Activated CD8-positive, alpha-beta memory T cell treated with anti-CD3 and anti-CD28 coated beads, Interleukin-2, amount 50 U/mL, for 1 hour (primary cell): Measurements from ENCODE around the gene SLC25A30.
"Not testable (repeated sequence)": the region's sequence is repeated elsewhere in the genome, so short reads cannot be mapped to it uniquely, and the experiment has no call there.

Experiments used
- DNase-seq: peaks from one replicate; pipeline ENCODE4 v3.0.0-alpha.2; 2020; ENCODE audit errors: extremely low read depth

The SLC25A30 gene

GRCh38 chr13:45391926-45392325, 26.2 kb downstream of the SLC25A30 start:
- DNase-seq, result no peak

GRCh38 chr13:45391128-45391527, 27.0 kb downstream of the SLC25A30 start:
- DNase-seq, result not testable (repeated sequence)

DNA sequence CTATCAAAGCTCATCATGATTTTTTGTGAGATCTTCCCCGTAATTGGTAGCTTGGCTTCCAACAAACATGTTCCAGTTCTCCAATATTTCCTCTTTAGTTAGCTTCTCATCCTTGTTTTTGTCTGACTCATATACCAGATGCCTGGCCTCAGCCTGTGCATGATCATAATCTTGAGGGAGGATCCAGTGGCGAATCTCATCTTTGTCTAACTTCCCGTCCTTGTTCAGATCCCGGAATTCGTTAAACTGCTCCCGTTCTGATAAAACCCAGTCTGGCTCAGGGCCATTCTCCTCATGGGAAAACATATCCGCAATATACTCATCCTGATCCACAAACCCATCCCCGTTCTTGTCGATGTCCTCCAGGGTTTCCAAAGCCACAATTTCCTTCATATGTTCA, 27.8 kb downstream of the SLC25A30 start:
- DNase-seq, result not testable (repeated sequence)

DNA sequence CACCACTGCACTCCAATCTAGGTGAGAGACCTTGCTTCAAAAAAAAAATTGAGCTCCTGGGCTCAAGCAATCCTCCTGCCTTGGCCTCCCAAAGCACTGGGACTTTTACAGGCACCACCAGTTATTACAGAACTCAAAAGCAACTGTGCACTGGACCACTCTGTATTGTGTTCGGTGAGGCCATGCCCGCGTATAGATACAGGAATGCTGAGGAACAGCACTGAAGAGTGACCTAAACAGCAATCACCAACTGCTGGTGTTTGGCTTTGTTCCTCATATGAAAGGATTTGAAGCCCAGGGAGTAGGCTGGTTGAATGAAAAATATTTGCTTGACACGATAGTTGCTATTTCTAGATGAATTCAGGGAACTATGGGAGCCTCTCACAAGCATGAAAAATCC, 29.5 kb downstream of the SLC25A30 start:
- DNase-seq, result no peak

DNA sequence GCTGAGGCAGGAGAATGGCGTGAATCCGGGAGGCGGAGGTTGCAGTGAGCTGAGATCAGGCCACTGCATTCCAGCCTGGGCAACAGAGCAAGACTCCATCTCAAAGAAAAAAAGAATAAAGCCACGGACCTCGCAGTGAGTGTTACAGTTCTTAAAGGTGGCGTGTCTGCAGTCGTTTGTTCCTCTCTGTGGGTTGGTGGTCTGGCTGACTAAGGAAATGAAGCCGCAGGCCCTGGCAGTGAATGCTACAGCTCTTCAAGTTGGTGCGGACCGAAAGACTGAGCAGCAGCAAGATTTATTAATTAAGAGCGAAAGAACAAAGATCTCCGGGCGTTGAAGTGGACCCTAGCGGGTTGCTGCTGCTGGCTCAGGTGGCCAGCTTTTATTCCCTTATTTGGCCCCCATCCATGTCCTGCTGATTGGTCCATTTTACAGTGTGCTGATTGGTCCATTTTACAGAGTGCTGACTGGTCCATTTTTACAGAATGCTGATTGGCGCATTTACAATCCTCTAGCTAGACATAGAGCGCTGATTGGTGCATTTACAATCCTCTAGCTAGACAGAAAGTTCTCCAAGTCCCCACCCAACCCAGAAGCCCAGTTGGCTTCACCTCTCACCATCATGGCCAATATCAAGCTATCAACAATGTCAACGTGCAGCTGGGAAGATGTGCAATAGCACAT, 31.1 kb downstream of the SLC25A30 start:
- DNase-seq, result not testable (repeated sequence)

DNA sequence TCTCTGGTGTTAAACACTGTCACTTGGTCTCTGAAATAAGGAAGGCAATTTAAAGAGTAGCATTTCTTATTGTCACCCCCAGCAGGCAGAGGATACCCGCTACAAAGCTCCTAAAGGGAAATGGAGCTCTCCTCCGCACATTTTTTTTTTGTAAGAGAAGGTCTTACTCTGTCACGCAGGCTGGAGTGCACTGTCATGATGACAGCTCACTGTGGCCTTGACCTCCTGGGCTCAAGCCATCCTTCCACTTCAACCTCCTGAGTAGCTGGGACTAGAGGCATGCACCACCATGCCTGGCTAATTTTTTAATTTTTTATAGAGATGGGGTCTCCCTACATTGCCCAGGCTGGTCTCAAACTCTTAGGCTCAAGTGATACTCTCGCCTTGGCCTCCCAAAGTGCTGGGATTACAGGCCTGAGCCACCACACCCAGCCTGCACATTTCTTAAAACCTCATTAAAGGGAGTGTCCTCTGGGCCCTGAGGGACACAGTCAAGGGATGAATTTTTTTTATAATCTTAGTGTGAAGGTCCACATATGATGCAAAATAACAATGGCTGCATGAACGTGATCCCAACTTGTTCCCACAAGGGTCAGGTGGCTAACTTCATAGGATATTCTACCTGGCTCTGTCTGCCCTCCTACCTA, 32.1 kb downstream of the SLC25A30 start:
- no peak for DNase-seq

GRCh38 chr13:45385320-45385719, 32.9 kb downstream of the SLC25A30 start:
- no peak for DNase-seq

DNA sequence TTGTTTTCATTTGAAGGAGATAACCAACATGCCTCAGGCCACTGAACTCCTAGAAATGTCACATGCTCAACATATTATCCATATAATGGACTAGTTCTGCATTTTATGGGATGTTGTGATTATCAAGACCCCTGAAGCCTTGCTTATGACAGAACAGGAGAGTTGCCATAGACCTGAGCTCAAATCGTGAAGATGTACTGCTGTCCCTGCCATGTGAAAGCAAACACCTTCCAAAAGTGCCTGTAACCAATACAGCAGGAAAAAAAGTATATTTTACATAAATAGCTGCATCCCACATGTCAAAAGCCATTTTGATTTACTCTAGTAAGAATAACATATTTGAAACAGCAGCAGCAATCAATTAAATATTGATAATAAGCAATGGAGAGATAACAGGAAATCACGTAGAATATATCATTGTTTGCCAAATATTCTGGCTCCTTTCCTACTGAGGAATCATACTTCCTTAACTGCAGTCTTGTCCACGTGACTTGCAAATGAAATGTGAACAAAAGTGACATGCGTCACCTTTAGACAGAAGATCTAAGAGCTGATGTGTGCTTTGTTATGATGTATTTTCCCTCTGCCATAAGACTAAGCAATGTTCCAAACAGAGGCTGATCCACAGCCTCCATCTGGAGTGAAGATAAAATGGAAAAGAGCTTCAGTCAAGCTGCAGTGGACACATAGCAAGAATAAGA, 33.5 kb downstream of the SLC25A30 start:
- no peak for DNase-seq

GRCh38 chr13:45382739-45383138, 35.4 kb downstream of the SLC25A30 start:
- not testable (repeated sequence) for DNase-seq

- DNase-seq, result no peak
These were observed 37.0 kb downstream of the SLC25A30 start for GRCh38 chr13:45381196-45381595.

GRCh38 chr13:45380708-45381107, 37.5 kb downstream of the SLC25A30 start:
- DNase-seq, result not testable (repeated sequence)

- DNase-seq, result not testable (repeated sequence)
These were observed 38.7 kb downstream of the SLC25A30 start for GRCh38 chr13:45379516-45379915.

GRCh38 chr13:45378786-45379185, 39.4 kb downstream of the SLC25A30 start:
- not testable (repeated sequence) for DNase-seq

DNA sequence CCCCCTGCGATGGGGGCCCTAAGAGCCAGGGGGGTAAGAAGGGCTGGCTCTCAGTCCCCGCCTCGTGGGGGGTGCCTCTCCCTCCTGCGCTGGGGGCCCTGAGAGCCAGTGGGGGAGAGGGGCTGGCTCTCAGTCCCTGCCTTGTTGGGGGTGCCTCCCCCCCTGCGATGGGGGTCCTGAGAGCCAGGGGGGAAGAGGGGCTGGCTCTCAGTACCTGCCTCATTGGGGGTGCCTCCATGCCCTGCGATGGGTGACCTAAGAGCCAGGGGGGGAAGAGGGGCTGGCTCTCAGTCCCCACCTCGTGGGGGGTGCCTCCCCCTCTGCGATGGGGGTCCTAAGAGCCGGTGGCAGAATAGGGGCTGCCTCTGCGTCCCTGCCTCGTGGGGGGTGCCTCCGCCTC, 40.9 kb downstream of the SLC25A30 start:
- not testable (repeated sequence) for DNase-seq

DNA sequence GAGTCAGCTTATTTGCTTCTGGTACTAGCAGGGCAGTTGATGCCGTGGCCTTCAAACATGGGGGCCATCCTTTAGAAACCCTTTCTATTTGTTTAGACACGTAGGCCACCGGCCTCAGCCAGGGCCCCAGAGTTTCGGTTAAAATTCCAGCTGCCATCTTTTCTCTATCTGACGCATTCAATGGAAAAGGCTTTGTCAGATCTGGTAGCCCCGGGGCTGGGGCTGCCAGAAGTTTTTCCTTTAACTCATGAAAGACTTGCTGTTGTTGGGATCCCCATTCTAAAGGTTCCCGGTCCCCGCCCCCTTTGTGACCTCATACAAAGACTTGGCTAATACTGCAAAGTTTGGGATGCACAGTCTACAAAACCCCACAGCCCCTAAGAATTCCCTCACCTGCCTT, 41.5 kb downstream of the SLC25A30 start:
- not testable (repeated sequence) for DNase-seq

DNA sequence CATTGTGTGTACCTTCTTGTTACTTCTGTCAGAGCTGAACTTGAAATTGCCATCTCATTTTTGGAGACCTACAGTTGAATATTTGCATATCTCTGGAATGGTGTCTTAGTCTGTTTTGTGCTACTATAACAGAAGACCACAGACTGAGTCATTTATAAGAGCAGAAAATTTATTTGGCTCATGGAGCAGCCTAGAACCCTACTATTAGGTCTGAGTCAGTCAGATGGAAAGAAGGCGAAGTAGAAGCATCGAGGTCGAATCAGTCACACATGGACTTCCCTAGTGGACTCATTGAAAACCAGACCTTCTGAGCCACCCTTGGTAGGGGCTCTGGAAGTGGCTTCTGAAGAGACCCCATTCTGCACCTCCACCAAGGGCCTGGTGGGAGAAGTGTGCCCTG, 43.3 kb downstream of the SLC25A30 start:
- DNase-seq, result no peak

DNA sequence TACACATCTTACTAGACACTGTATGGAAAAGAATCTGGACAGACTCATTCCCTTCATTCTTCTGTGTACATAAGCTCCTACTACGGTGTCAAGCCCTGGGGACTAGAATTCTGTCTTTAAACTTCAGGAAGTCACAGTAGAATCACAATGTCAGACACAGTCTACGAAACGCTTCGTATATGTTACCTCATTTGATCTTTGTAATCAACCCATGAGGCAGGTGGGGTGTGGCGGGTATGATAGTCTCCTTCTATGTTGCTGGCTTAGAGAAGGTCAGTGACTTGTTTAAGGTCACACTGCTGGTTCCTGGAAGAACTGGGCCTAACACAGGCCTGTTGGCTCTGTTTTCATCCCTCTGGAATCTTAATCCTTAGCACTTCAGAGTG, 45.0 kb downstream of the SLC25A30 start:
- no peak for DNase-seq

GRCh38 chr13:45372189-45373161, 45.7 kb downstream of the SLC25A30 start:
- DNase-seq, result no peak

GRCh38 chr13:45370922-45371406, 47.2 kb downstream of the SLC25A30 start:
- DNase-seq, result no peak

GRCh38 chr13:45369116-45369515, 49.1 kb downstream of the SLC25A30 start:
- DNase-seq, result no peak

DNA sequence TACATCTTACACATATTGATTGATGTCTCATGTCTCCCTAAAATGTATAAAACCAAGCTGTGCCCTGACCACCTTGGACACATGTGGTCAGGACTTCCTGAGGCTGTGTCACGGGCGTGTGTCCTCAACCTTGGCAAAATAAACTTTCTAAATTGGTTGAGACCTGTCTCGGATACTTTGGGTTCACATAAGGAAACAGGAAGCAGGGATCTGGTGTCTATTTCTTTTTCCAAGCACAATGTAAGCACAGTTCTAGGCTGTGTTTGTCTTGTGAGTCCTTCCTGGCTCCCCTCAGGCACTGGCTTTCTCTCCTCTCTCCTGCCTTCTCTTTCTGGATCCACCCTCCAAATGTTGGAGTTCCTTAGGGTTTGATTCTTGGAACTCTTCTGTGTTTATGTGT, 49.6 kb downstream of the SLC25A30 start:
- DNase-seq, result no peak

DNA sequence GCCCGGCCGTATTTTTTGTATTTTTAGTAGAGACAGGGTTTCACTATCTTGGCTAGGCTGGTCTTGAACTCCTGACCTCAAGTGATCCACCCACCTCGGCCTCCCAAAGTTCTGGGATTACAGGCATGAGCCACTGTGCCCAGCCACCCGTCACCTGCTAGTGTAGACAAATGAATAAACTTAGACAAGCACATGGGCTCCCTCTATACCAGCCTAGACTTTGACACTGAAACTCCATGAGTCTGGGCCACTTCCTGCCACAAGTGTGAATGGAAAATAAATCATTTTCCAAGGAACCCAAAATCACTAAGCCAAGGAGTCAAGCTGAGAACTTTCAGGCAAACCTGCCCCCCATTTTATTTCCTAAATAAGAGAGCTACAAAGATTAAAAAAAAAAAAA, 50.2 kb downstream of the SLC25A30 start:
- DNase-seq, result no peak
